Lung (tissue), 12 donors: ENCODE measurements around the gene NUDT14. TPM values are rescaled to one million over a fixed set of nuclear protein-coding genes. Genes with fewer than 3 reads are reported as not detected.

Experiments used
- ATAC-seq: fragments of 200-7000 bp; cut with Tn5 transposase; one replicate; pipeline ENCODE4 v1.9.1; 2020; ENCODE audit warnings: moderate number of reproducible peaks; ENCODE audit not compliant: insufficient read depth, low FRiP score
- DNase-seq, 3 donors: peaks; one replicate each; pipeline ENCODE4 v3.0.0-alpha.2; 2013 to 2017
- H3K27ac ChIP-seq, 2 donors: one replicate each; pipeline ENCODE4 v1.5.1; 2013; ENCODE audit warnings: mild to moderate bottlenecking in 2 of 2, moderate library complexity in 2 of 2, control low read depth in 1 of 2, inconsistent platforms in 1 of 2, low read depth in 1 of 2, low read length in 1 of 2
- H3K27me3 ChIP-seq, 3 donors: one replicate each; pipeline ENCODE4 v1.5.1; 2013; ENCODE audit warnings: low read length in 2 of 3; ENCODE audit not compliant: control insufficient read depth in 3 of 3, insufficient read depth in 3 of 3
- H3K36me3 ChIP-seq, 4 donors: one replicate each; pipeline ENCODE4 v1.5.1; 2013; ENCODE audit warnings: low read length in 4 of 4, mild to moderate bottlenecking in 1 of 4, moderate library complexity in 1 of 4; ENCODE audit not compliant: control insufficient read depth in 4 of 4, insufficient read depth in 4 of 4
- H3K4me1 ChIP-seq, 5 donors: one replicate each; pipeline ENCODE4 v1.5.1; 2013; ENCODE audit warnings: low read length in 5 of 5, mild to moderate bottlenecking in 2 of 5, moderate library complexity in 1 of 5; ENCODE audit not compliant: control insufficient read depth in 5 of 5, insufficient read depth in 5 of 5
- H3K4me3 ChIP-seq: one replicate; pipeline ENCODE4 v1.5.1; 2013; ENCODE audit warnings: mild to moderate bottlenecking, control low read depth, moderate library complexity
- H3K9ac ChIP-seq, 2 donors: one replicate each; pipeline ENCODE4 v1.5.1; 2013; ENCODE audit warnings: low read length in 2 of 2, control low read depth in 1 of 2; ENCODE audit not compliant: insufficient read depth in 1 of 2
- H3K9me3 ChIP-seq, 4 donors: one replicate each; pipeline ENCODE4 v1.5.1; 2013; ENCODE audit warnings: low read length in 3 of 4, mild to moderate bottlenecking in 1 of 4, moderate library complexity in 1 of 4; ENCODE audit not compliant: control insufficient read depth in 4 of 4, insufficient read depth in 3 of 4
- WGBS, 2 donors: extraction: QIAGEN DNeasy Blood & Tissue Kit; methylation state at CpG; one replicate each; pipeline ENCODE4 v1.1.7; 2013; 5-methylcytosine and 5-hydroxymethylcytosine counted together
- polyA plus RNA-seq, 2 donors: library from polyadenylated mRNA; stranded (reverse); fragments of 200-250 nt; gene quantifications; one replicate each; pipeline ENCODE4 v1.2.1, GENCODE V29; 2013
- total RNA-seq, 2 donors: library from RNA; depleted of rRNA in 1 of 2; stranded (reverse); fragments of >200 nt in 1 of 2; gene quantifications; one replicate each; pipeline ENCODE4 v1.2.1, GENCODE V29; 2014 to 2021
- TF ChIP-seq, protein P1 (sequence below): IDR thresholded peaks from 2 replicates; pipeline ENCODE4 v1.5.1; 2012; ENCODE audit warnings: mild to moderate bottlenecking; ENCODE audit errors: control extremely low read depth, extremely low read depth
- donor health status: control.
- donor health status: control.
- donor health status: Bipolar disorder and iron deficiency.
- donor health status: healthy.
- donor health status: DM: yes; HTN: yes; CAD: no.

The NUDT14 gene
- total and polyA plus RNA-seq, 4 donors: 27.7 to 80.7 (median 51.3) TPM

DNA sequence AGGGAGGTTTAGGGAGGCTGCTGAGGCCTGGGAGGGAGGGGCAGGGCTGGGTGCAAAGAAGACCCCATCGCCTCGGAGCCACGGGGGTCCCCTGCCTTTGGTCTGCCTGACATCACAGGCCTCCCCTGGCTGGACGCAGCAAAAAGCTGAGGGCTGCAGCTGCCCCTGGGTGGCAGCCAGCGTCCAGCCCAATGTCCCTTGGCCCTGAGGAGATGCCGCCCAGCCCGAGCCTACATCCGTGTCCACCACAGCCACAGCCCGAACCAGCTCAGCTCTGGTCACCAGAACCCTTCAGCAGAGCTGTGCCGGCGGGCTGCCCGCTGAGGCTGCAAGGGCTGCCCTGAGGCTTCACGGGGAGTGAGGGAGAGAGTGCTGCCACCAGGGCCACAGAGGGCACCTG lies 1.9 kb downstream of the NUDT14 start:
- ATAC-seq: no peak
- peaks cover 0 to 5% (median 0%) of the 10 kb centered on the region in 4 donors for H3K36me3 ChIP-seq
- peaks cover 0 to 24% (median 2%) of the 10 kb centered on the region in 5 donors for H3K4me1 ChIP-seq
- H3K9ac ChIP-seq: no peak overlapping the region
- WGBS, 2 donors: 89 to 90% methylated on average over 13 of the region's 13 CpGs
- DNase-seq: no peak
- TF ChIP-seq, protein P1, sequence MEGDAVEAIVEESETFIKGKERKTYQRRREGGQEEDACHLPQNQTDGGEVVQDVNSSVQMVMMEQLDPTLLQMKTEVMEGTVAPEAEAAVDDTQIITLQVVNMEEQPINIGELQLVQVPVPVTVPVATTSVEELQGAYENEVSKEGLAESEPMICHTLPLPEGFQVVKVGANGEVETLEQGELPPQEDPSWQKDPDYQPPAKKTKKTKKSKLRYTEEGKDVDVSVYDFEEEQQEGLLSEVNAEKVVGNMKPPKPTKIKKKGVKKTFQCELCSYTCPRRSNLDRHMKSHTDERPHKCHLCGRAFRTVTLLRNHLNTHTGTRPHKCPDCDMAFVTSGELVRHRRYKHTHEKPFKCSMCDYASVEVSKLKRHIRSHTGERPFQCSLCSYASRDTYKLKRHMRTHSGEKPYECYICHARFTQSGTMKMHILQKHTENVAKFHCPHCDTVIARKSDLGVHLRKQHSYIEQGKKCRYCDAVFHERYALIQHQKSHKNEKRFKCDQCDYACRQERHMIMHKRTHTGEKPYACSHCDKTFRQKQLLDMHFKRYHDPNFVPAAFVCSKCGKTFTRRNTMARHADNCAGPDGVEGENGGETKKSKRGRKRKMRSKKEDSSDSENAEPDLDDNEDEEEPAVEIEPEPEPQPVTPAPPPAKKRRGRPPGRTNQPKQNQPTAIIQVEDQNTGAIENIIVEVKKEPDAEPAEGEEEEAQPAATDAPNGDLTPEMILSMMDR: no peak
- no peaks in the 10 kb centered on the region for H3K9me3 ChIP-seq
- H3K4me3 ChIP-seq: no peak overlapping the region
- H3K27me3 ChIP-seq: no peaks in the 10 kb centered on the region
- H3K27ac ChIP-seq: no peak overlapping the region

DNA sequence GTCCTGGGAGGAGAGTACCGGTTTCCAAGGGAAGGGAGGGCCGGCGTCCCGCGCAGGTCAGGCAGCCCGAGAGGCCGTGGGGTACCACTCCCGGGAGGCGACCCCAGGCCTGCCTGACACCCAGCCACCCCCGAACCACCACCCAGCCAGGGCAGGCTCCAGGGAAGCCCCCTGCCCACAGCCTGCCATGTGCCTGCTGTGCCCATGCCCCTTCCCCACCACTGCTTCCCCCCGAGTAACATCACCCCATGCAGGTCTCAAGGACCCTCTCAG lies 2.3 kb downstream of the NUDT14 start:
- H3K4me3 ChIP-seq: no peak overlapping the region
- no peaks in the 10 kb centered on the region for H3K27me3 ChIP-seq
- TF ChIP-seq, protein P1: no peak
- peaks cover 0 to 5% (median 0%) of the 10 kb centered on the region in 4 donors for H3K36me3 ChIP-seq
- H3K9me3 ChIP-seq: no peaks in the 10 kb centered on the region
- no peak overlapping the region for H3K27ac ChIP-seq
- no peak for DNase-seq
- 95 to 97% methylated on average over 9 to 11 of the region's 11 CpGs for WGBS, 2 donors
- H3K9ac ChIP-seq: no peak overlapping the region
- ATAC-seq: no peak
- H3K4me1 ChIP-seq: peaks cover 0 to 28% (median 2%) of the 10 kb centered on the region in 5 donors

DNA sequence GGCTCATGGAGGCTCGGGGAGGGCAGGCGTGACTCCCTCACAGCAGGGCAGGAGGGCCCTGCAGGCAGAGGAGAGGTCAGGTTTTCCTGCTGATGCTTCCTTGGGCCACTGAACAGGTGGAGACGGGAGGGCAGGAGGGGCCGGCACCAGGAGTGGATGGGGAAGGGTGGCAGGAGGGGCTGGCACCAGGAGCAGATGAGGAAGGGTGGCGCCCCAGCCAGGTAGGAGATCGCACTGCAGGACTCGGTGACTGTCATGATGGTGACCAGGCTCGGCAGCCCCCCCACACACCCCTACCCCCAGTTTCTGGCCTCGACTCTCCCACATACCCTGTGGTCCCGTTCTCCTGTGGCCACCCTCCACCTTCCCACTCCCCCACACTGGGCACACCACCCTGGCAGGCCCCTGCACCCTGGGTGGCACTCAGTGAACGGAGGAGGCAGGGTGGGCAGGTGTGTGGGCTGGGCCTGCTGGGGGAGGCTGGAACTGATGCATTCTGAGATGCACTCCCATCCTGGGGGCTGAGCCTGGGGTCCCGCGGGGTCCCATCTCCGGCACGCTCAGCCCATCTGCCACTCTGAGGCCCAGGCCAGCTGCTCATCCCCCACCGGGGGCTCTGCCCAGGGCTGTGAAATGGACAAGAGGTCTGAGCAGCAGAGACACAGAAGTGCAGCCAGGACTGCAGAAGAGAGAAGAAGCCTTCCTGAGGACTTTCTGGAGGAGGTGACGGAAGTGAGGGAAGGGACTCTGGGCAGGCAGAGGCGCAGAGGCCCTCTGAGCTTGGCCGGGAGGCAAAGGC lies 2.8 kb downstream of the NUDT14 start:
- Histone ChIP-seq H3K9me3 (no peaks in the 10 kb centered on the region), H3K27me3 (no peaks in the 10 kb centered on the region), H3K36me3 (peaks cover 0 to 5% (median 0%) of the 10 kb centered on the region in 4 donors), H3K27ac (no peak overlapping the region), H3K4me3 (no peak overlapping the region), H3K9ac (no peak overlapping the region), H3K4me1 (peaks cover 0 to 29% (median 2%) of the 10 kb centered on the region in 5 donors)
- ATAC-seq (no peak), DNase-seq (no peak)
- WGBS, 2 donors: 85 to 92% methylated on average over 17 to 19 of the region's 19 CpGs
- TF ChIP-seq, protein P1: no peak
